Smooth muscle cell (in vitro differentiated cells): ENCODE measurements around the gene MYRF. TPM values are rescaled to one million over a fixed set of nuclear protein-coding genes. Genes with fewer than 3 reads are reported as not detected.

Source experiments
- DNase-seq: peaks from one replicate; lab custom pipeline; 2025; ENCODE audit not compliant: unreplicated experiment; lab: John Stamatoyannopoulos, UW
- H2AFZ ChIP-seq: fragments of 200-600 bp; sonication (generic); 2 replicates; pipeline ENCODE4 v1.6.0; 2016; ENCODE audit warnings: antibody characterized with exemption, low read depth, mild to moderate bottlenecking
- H3F3A ChIP-seq: fragments of 200-600 bp; sonication (generic); 2 replicates; pipeline ENCODE4 v1.6.0; 2017; ENCODE audit warnings: antibody characterized with exemption, low read depth
- H3K27ac ChIP-seq: fragments of 200-600 bp; sonication (generic); 2 replicates; pipeline ENCODE4 v1.5.1; 2016; ENCODE audit warnings: low read depth, mild to moderate bottlenecking
- H3K27me3 ChIP-seq: fragments of 200-600 bp; sonication (generic); 2 replicates; pipeline ENCODE4 v1.6.1; 2016; ENCODE audit warnings: low read depth, mild to moderate bottlenecking
- H3K36me3 ChIP-seq: fragments of 200-600 bp; sonication (generic); 2 replicates; pipeline ENCODE4 v1.5.1; 2016; ENCODE audit warnings: low read depth
- H3K4me1 ChIP-seq: fragments of 200-600 bp; sonication (generic); 2 replicates; pipeline ENCODE4 v1.5.1; 2016; ENCODE audit warnings: low read depth
- H3K4me2 ChIP-seq: fragments of 200-600 bp; sonication (generic); 2 replicates; pipeline ENCODE4 v1.6.0; 2016; ENCODE audit warnings: mild to moderate bottlenecking
- H3K4me3 ChIP-seq: fragments of 200-600 bp; sonication (generic); 2 replicates; pipeline ENCODE4 v1.5.1; 2016; ENCODE audit warnings: mild to moderate bottlenecking
- H3K79me2 ChIP-seq: fragments of 200-600 bp; sonication (generic); 2 replicates; pipeline ENCODE4 v1.6.0; 2016; ENCODE audit warnings: low read depth, mild to moderate bottlenecking
- H3K9ac ChIP-seq: fragments of 200-600 bp; sonication (generic); 2 replicates; pipeline ENCODE4 v1.6.0; 2016; ENCODE audit warnings: low read depth
- H3K9me3 ChIP-seq: fragments of 200-600 bp; sonication (generic); replicated peaks from 2 replicates; pipeline ENCODE4 v1.5.1; 2016; ENCODE audit warnings: low read depth
- H4K20me1 ChIP-seq: fragments of 200-600 bp; sonication (generic); 2 replicates; pipeline ENCODE4 v1.6.0; 2016; ENCODE audit warnings: low read depth
- WGBS: methylation state at CpG from one replicate; pipeline ENCODE4 v1.1.7; 2016; ENCODE audit warnings: low lambda C conversion rate; 5-methylcytosine and 5-hydroxymethylcytosine counted together
- polyA plus RNA-seq: library from polyadenylated mRNA; unstranded; fragments of >200 nt; fragmentation: Nextera tagmentation; extraction: Ambion mirVana; gene quantifications from 2 replicates; pipeline ENCODE4 v1.2.1, GENCODE V29; 2016
- total RNA-seq: library from RNA; depleted of rRNA; stranded (reverse); fragments of >200 nt; gene quantifications from 2 replicates; pipeline ENCODE4 v1.2.3, GENCODE V29; 2014
- TF ChIP-seq, protein P1 (sequence below): fragments of 200-600 bp; sonication (generic); IDR thresholded peaks from 2 replicates; pipeline ENCODE4 v1.5.1; 2017; ENCODE audit warnings: borderline replicate concordance, mild to moderate bottlenecking, antibody characterized with exemption; ENCODE audit not compliant: insufficient read depth, poor library complexity, severe bottlenecking

The MYRF gene
- total and polyA plus RNA-seq, 2 experiments from 2014 or later, result 11.1 to 13.7 TPM

DNA sequence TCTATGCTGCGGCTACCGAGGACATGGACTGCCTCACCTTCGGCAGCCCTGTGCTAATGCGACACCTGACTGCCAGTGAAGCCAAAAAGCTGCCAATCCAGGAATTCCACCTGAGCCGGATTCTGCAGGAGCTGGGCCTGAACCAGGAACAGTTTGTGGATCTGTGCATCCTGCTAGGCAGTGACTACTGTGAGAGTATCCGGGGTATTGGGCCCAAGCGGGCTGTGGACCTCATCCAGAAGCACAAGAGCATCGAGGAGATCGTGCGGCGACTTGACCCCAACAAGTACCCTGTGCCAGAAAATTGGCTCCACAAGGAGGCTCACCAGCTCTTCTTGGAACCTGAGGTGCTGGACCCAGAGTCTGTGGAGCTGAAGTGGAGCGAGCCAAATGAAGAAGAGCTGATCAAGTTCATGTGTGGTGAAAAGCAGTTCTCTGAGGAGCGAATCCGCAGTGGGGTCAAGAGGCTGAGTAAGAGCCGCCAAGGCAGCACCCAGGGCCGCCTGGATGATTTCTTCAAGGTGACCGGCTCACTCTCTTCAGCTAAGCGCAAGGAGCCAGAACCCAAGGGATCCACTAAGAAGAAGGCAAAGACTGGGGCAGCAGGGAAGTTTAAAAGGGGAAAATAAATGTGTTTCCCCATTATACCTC is 43.6 kb downstream of the MYRF start:
- no peaks in the 10 kb centered on the region for H3K9me3 ChIP-seq
- no peaks in the 10 kb centered on the region for H3K36me3 ChIP-seq
- no peak overlapping the region for H3K27ac ChIP-seq
- peaks cover 16% of the 10 kb centered on the region for H3K4me1 ChIP-seq
- TF ChIP-seq, protein P1, sequence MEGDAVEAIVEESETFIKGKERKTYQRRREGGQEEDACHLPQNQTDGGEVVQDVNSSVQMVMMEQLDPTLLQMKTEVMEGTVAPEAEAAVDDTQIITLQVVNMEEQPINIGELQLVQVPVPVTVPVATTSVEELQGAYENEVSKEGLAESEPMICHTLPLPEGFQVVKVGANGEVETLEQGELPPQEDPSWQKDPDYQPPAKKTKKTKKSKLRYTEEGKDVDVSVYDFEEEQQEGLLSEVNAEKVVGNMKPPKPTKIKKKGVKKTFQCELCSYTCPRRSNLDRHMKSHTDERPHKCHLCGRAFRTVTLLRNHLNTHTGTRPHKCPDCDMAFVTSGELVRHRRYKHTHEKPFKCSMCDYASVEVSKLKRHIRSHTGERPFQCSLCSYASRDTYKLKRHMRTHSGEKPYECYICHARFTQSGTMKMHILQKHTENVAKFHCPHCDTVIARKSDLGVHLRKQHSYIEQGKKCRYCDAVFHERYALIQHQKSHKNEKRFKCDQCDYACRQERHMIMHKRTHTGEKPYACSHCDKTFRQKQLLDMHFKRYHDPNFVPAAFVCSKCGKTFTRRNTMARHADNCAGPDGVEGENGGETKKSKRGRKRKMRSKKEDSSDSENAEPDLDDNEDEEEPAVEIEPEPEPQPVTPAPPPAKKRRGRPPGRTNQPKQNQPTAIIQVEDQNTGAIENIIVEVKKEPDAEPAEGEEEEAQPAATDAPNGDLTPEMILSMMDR, result no peak
- H3K4me2 ChIP-seq, result no peak overlapping the region
- WGBS, result 99% methylated on average over 18 of the region's 18 CpGs
- no peak overlapping the region for H3K4me3 ChIP-seq
- no peaks in the 10 kb centered on the region for H4K20me1 ChIP-seq
- peaks cover 32% of the 10 kb centered on the region for H3K79me2 ChIP-seq
- H3K27me3 ChIP-seq, result no peaks in the 10 kb centered on the region
- H3F3A ChIP-seq, result peaks cover 24% of the 10 kb centered on the region
- no peak overlapping the region for H3K9ac ChIP-seq
- no peak overlapping the region for H2AFZ ChIP-seq
- no peak for DNase-seq

DNA sequence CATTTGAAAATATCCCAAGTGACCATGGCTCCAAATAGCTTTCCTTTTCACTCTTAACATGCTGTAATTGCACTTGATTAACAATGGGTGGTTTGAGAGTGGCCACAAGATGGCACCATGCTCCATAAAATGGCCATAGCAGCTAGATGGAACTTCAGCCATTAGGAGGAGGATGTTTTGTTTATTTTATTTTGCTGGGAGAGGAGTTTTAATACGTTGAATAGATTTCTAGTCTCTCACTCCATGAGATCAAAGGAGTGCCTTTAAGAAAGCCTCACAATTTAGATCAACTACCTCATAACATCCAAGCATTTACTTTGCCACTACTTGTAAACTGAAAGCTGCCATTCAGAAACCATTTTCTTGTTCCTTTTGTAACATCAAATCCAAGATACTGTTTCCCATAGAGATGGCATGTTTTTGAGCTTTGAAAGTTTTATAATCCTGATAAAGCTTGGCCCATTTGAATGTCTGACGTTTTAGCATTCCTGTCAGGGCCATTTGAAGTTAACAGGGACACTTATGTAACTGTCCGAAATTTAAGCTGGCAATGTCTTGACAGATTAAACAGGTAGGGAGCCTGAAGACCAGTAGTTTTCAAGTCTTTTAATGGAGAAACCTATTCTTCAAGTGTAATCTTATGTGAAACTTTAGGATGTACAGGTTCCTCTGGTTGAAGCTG is 45.0 kb downstream of the MYRF start:
- H3K9ac ChIP-seq, result no peak overlapping the region
- H4K20me1 ChIP-seq, result no peaks in the 10 kb centered on the region
- H3K36me3 ChIP-seq, result no peaks in the 10 kb centered on the region
- H3K27me3 ChIP-seq, result no peaks in the 10 kb centered on the region
- TF ChIP-seq, protein P1, result peak; percentile 85
- H3K9me3 ChIP-seq, result no peaks in the 10 kb centered on the region
- DNase-seq, result no peak
- 52% methylated on average over 3 of the region's 3 CpGs for WGBS
- no peak overlapping the region for H2AFZ ChIP-seq
- H3F3A ChIP-seq, result peaks cover 30% of the 10 kb centered on the region
- peaks cover 10% of the 10 kb centered on the region for H3K4me1 ChIP-seq
- peaks cover 24% of the 10 kb centered on the region for H3K79me2 ChIP-seq
- H3K4me2 ChIP-seq, result no peak overlapping the region
- H3K4me3 ChIP-seq, result no peak overlapping the region
- H3K27ac ChIP-seq, result peak overlapping the region; percentile 6

DNA sequence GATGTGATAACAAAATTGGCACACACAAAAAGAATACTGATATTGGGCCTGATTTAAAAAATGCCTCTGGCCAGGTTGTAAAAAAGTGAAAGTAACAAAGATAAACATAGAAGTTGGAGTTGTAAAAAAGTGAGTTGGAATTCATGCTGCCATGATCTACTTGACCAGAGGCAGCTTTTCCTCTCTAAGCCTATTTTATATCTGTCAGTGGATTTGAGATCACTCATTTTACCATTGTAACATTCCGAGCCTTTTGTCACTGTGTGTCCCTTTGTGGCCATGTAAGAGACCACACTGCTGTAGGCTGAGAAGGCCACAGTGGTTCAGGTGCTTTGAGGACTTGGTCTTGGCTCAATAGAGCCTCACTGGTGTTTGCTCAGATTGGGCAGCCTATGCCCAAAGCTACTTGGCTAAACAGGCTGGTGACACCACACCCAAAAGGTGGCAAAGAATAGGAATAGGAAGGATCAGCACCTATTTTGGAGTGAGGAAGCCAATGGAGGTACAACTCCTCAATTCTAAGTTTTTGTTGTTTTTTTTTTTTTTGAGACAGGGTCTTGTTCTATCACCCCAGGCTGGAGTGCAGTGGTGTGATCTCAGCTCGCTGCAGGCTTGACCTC is 47.3 kb downstream of the MYRF start:
- TF ChIP-seq, protein P1, result no peak
- H3K9ac ChIP-seq, result no peak overlapping the region
- no peak overlapping the region for H3K27ac ChIP-seq
- no peak for DNase-seq
- H3K27me3 ChIP-seq, result no peaks in the 10 kb centered on the region
- peaks cover 42% of the 10 kb centered on the region for H3F3A ChIP-seq
- no peak overlapping the region for H3K4me2 ChIP-seq
- no peaks in the 10 kb centered on the region for H3K4me1 ChIP-seq
- WGBS, result 96% methylated on average over 2 of the region's 2 CpGs
- no peaks in the 10 kb centered on the region for H4K20me1 ChIP-seq
- H3K4me3 ChIP-seq, result no peak overlapping the region
- H3K79me2 ChIP-seq, result peaks cover 5% of the 10 kb centered on the region
- no peak overlapping the region for H2AFZ ChIP-seq
- no peaks in the 10 kb centered on the region for H3K9me3 ChIP-seq
- H3K36me3 ChIP-seq, result no peaks in the 10 kb centered on the region
